Endodermal cell (in vitro differentiated cells): ENCODE results near the gene PI4KA. TPM values are rescaled to one million over a fixed set of nuclear protein-coding genes. Genes with fewer than 3 reads are reported as not detected.

Experiments used
- DNase-seq: peaks from one replicate; pipeline ENCODE4 v3.0.0-alpha.2; 2017
- H3K27ac ChIP-seq: 2 replicates; pipeline ENCODE4 v1.5.1; 2013; ENCODE audit warnings: mild to moderate bottlenecking, low read depth, low read length, moderate library complexity
- H3K27me3 ChIP-seq: 2 replicates; pipeline ENCODE4 v1.6.1; 2013; ENCODE audit warnings: mild to moderate bottlenecking, low read length, moderate library complexity; ENCODE audit not compliant: insufficient read depth, control insufficient read depth, poor library complexity, severe bottlenecking
- H3K36me3 ChIP-seq: 2 replicates; pipeline ENCODE4 v1.7.0; 2013; ENCODE audit warnings: mild to moderate bottlenecking, low read length, moderate library complexity; ENCODE audit not compliant: control insufficient read depth, insufficient read depth
- H3K4me1 ChIP-seq: one replicate; pipeline ENCODE4 v1.7.0; 2013; ENCODE audit warnings: low read length; ENCODE audit not compliant: control insufficient read depth, insufficient read depth
- H3K4me3 ChIP-seq: 2 replicates; pipeline ENCODE4 v1.5.1; 2013; ENCODE audit warnings: mild to moderate bottlenecking, low read length, moderate library complexity
- H3K9ac ChIP-seq: 2 replicates; pipeline ENCODE4 v1.6.1; 2013; ENCODE audit warnings: mild to moderate bottlenecking, low read length, moderate library complexity; ENCODE audit not compliant: poor library complexity, severe bottlenecking; ENCODE audit errors: extremely low read depth
- H3K9me3 ChIP-seq: 2 replicates; pipeline ENCODE4 v1.6.1; 2013; ENCODE audit warnings: mild to moderate bottlenecking, low read length, moderate library complexity; ENCODE audit not compliant: control insufficient read depth
- H3K27ac Mint-ChIP-seq: 2 replicates; pipeline ENCODE4 v1.8.0; 2020; ENCODE audit warnings: mixed read lengths
- H3K27me3 Mint-ChIP-seq: 2 replicates; pipeline ENCODE4 v1.8.0; 2021; ENCODE audit warnings: mild to moderate bottlenecking, mixed read lengths; ENCODE audit not compliant: insufficient read depth
- H3K36me3 Mint-ChIP-seq: 2 replicates; pipeline ENCODE4 v1.8.0; 2020; ENCODE audit warnings: low read depth, mixed read lengths
- H3K4me1 Mint-ChIP-seq: 2 replicates; pipeline ENCODE4 v1.8.0; 2020; ENCODE audit warnings: mixed read lengths
- H3K4me3 Mint-ChIP-seq: 2 replicates; pipeline ENCODE4 v1.8.0; 2020; ENCODE audit warnings: mild to moderate bottlenecking, moderate library complexity, mixed read lengths
- H3K9me3 Mint-ChIP-seq: 2 replicates; pipeline ENCODE4 v1.8.0; 2020; ENCODE audit warnings: mild to moderate bottlenecking, mixed read lengths
- CTCF ChIP-seq: fragments of 200-600 bp; sonication (generic); conservative IDR thresholded peaks from 2 replicates; pipeline ENCODE4 v1.5.0; 2021; ENCODE audit warnings: antibody characterized with exemption, mild to moderate bottlenecking
- WGBS, 2 experiments: methylation state at CpG; one replicate each; pipeline versions ENCODE4 v1.1.5 to v1.1.7; 2013; ENCODE audit warnings: missing lambda C conversion rate in 2 of 2, mixed read lengths in 1 of 2; ENCODE audit not compliant: insufficient coverage in 1 of 2, insufficient read length in 1 of 2; 5-methylcytosine and 5-hydroxymethylcytosine counted together
- total RNA-seq, 2 donors: library from RNA; stranded (reverse); fragmentation: NEBNext Ultra II Directional in 1 of 2; extraction: Animal tissue kit (Norgen Biotek cat#: 25700) in 1 of 2; gene quantifications; 2 replicates in 1 of 2; 3 replicates in 1 of 2; pipeline ENCODE4 v1.2.1, GENCODE V29; 2021

PI4KA gene
- total RNA-seq, 2 donors from 2014 or later = 49.0 to 62.0 TPM

GRCh38 chr22:20764471-20764720 is 94.2 kb downstream of the PI4KA start:
- H3K4me3 ChIP-seq = no peak overlapping the region
- H3K4me1 Mint-ChIP-seq = no peaks in the 10 kb centered on the region
- H3K9ac ChIP-seq = no peak overlapping the region
- peaks cover 33% of the 10 kb centered on the region for H3K36me3 ChIP-seq
- H3K9me3 Mint-ChIP-seq = no peaks in the 10 kb centered on the region
- no peak overlapping the region for H3K27ac ChIP-seq
- no peak overlapping the region for H3K4me3 Mint-ChIP-seq
- no peak for DNase-seq
- no peaks in the 10 kb centered on the region for H3K27me3 Mint-ChIP-seq
- H3K4me1 ChIP-seq = no peaks in the 10 kb centered on the region
- WGBS, 2 experiments = 95 to 97% methylated on average over 5 to 7 of the region's 7 CpGs
- H3K27me3 ChIP-seq = no peaks in the 10 kb centered on the region
- H3K27ac Mint-ChIP-seq = no peak overlapping the region
- H3K36me3 Mint-ChIP-seq = peaks cover 28% of the 10 kb centered on the region
- no peaks in the 10 kb centered on the region for H3K9me3 ChIP-seq
- no peak for TF ChIP-seq CTCF

GRCh38 chr22:20763630-20764470 is 94.8 kb downstream of the PI4KA start:
- peak; percentile 24 for DNase-seq
- Mint-ChIP-seq H3K4me1 (no peaks in the 10 kb centered on the region), H3K27ac (peak overlapping the region; percentile 68), H3K27me3 (no peaks in the 10 kb centered on the region), H3K4me3 (no peak overlapping the region), H3K9me3 (no peaks in the 10 kb centered on the region), H3K36me3 (peaks cover 28% of the 10 kb centered on the region)
- Histone ChIP-seq H3K27me3 (no peaks in the 10 kb centered on the region), H3K4me1 (no peaks in the 10 kb centered on the region), H3K9me3 (no peaks in the 10 kb centered on the region), H3K36me3 (peaks cover 35% of the 10 kb centered on the region), H3K9ac (no peak overlapping the region), H3K27ac (no peak overlapping the region), H3K4me3 (no peak overlapping the region)
- 93 to 94% methylated on average over 7 to 13 of the region's 13 CpGs for WGBS, 2 experiments
- no peak for TF ChIP-seq CTCF

DNA sequence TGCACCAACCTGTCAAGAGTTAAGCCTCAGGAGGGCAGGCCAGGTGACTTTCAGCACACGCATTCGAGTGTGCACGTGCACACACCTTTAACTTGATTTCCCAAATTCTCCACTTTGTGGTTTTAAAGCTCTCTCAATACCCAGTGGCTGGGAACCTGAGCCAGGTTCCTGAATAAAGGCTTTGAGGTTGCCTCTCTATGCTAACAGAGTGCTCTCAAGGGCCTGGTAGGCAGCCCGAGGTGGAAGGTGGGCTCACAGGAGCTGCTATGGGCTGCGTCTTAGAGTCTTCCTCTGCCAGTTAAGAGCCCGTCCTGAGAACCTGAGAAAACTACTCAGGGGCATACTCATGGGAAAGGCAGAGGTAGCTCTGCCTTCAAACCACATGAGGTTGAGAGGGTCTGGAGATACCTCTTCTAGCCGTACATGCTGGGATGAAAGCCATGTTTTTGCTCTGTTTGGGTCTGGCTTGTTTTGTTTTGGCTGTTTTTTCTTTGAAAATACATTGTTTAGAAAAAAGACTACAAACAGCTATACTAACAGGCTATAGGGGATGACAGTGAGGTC is 96.3 kb downstream of the PI4KA start:
- H3K36me3 Mint-ChIP-seq = peaks cover 33% of the 10 kb centered on the region
- no peaks in the 10 kb centered on the region for H3K9me3 ChIP-seq
- no peak for TF ChIP-seq CTCF
- peaks cover 47% of the 10 kb centered on the region for H3K36me3 ChIP-seq
- H3K4me1 Mint-ChIP-seq = no peaks in the 10 kb centered on the region
- H3K27me3 Mint-ChIP-seq = no peaks in the 10 kb centered on the region
- no peaks in the 10 kb centered on the region for H3K4me1 ChIP-seq
- H3K9me3 Mint-ChIP-seq = no peaks in the 10 kb centered on the region
- H3K27me3 ChIP-seq = no peaks in the 10 kb centered on the region
- H3K4me3 Mint-ChIP-seq = no peak overlapping the region
- no peak for DNase-seq
- H3K4me3 ChIP-seq = no peak overlapping the region
- no peak overlapping the region for H3K27ac Mint-ChIP-seq
- 92 to 100% methylated on average over 6 to 7 of the region's 7 CpGs for WGBS, 2 experiments
- H3K27ac ChIP-seq = no peak overlapping the region
- H3K9ac ChIP-seq = no peak overlapping the region
